ENCODE measurements around the gene CAMK4. TPM values are rescaled to one million over a fixed set of nuclear protein-coding genes. Genes with fewer than 3 reads are reported as not detected.

The CAMK4 gene
- total RNA-seq, 1 donor from 2014 or later, result 5.0 TPM

GRCh38 chr5:111294551-111294950 is 70.4 kb downstream of the CAMK4 start:
- Histone ChIP-seq H3K27me3 (no peaks in the 10 kb centered on the region), H4K20me1 (ENCODE audit: low read depth) (no peaks in the 10 kb centered on the region), H3K79me2 (ENCODE audit: low read depth) (no peaks in the 10 kb centered on the region), H3K4me3 (no peak overlapping the region), H3K27ac (no peak overlapping the region), H3F3A (ENCODE audit: low read depth) (peaks cover 5% of the 10 kb centered on the region), H2AFZ (replicated peaks) (no peak overlapping the region), H3K4me1 (peaks cover 3% of the 10 kb centered on the region), H3K9me3 (ENCODE audit: low read depth) (no peaks in the 10 kb centered on the region), H3K36me3 (no peaks in the 10 kb centered on the region), H3K4me2 (no peak overlapping the region), H3K9ac (no peak overlapping the region)
- Mint-ChIP-seq H3K4me3 (no peak overlapping the region), H3K9me3 (peaks cover 6% of the 10 kb centered on the region), H3K27ac (no peak overlapping the region), H3K4me1 (no peaks in the 10 kb centered on the region), H3K27me3 (ENCODE audit: insufficient read depth, low read depth) (no peaks in the 10 kb centered on the region), H3K36me3 (peaks cover 7% of the 10 kb centered on the region)
- no peak for DNase-seq (ENCODE audit: low spot score)
- TF ChIP-seq EZH2phosphoT487 (IDR thresholded peaks at IDR 0.05) (no peak), EZH2 (IDR thresholded peaks at IDR 0.05) (no peak), CTCF (IDR thresholded peaks at IDR 0.05) (no peak)

GRCh38 chr5:111295649-111296048 is 71.5 kb downstream of the CAMK4 start:
- Histone ChIP-seq H3F3A (ENCODE audit: low read depth) (peaks cover 5% of the 10 kb centered on the region), H3K79me2 (ENCODE audit: low read depth) (no peaks in the 10 kb centered on the region), H3K9me3 (ENCODE audit: low read depth) (no peaks in the 10 kb centered on the region), H3K4me1 (peaks cover 3% of the 10 kb centered on the region), H3K4me3 (no peak overlapping the region), H3K36me3 (no peaks in the 10 kb centered on the region), H3K27me3 (no peaks in the 10 kb centered on the region), H3K9ac (no peak overlapping the region), H3K27ac (no peak overlapping the region), H2AFZ (replicated peaks) (no peak overlapping the region), H4K20me1 (ENCODE audit: low read depth) (no peaks in the 10 kb centered on the region), H3K4me2 (no peak overlapping the region)
- Mint-ChIP-seq H3K4me1 (no peaks in the 10 kb centered on the region), H3K36me3 (peaks cover 7% of the 10 kb centered on the region), H3K27me3 (ENCODE audit: insufficient read depth, low read depth) (no peaks in the 10 kb centered on the region), H3K4me3 (no peak overlapping the region), H3K27ac (no peak overlapping the region), H3K9me3 (peaks cover 11% of the 10 kb centered on the region)
- TF ChIP-seq EZH2 (IDR thresholded peaks at IDR 0.05), result no peak
- TF ChIP-seq EZH2phosphoT487 (IDR thresholded peaks at IDR 0.05), result no peak
- no peak for TF ChIP-seq CTCF (IDR thresholded peaks at IDR 0.05)
- DNase-seq (ENCODE audit: low spot score), result no peak

- H3K27me3 ChIP-seq, result no peaks in the 10 kb centered on the region
- no peaks in the 10 kb centered on the region for H3K79me2 ChIP-seq (ENCODE audit: low read depth)
- Mint-ChIP-seq H3K9me3 (peaks cover 13% of the 10 kb centered on the region), H3K36me3 (peaks cover 7% of the 10 kb centered on the region), H3K27me3 (ENCODE audit: insufficient read depth, low read depth) (no peaks in the 10 kb centered on the region), H3K27ac (no peak overlapping the region), H3K4me1 (no peaks in the 10 kb centered on the region), H3K4me3 (no peak overlapping the region)
- TF ChIP-seq EZH2phosphoT487 (IDR thresholded peaks at IDR 0.05) (no peak), CTCF (IDR thresholded peaks at IDR 0.05) (no peak), EZH2 (IDR thresholded peaks at IDR 0.05) (no peak)
- no peaks in the 10 kb centered on the region for H4K20me1 ChIP-seq (ENCODE audit: low read depth)
- H3K9ac ChIP-seq, result no peak overlapping the region
- no peak overlapping the region for H2AFZ ChIP-seq (replicated peaks)
- no peaks in the 10 kb centered on the region for H3K9me3 ChIP-seq (ENCODE audit: low read depth)
- peaks cover 5% of the 10 kb centered on the region for H3F3A ChIP-seq (ENCODE audit: low read depth)
- H3K4me3 ChIP-seq, result no peak overlapping the region
- no peak overlapping the region for H3K27ac ChIP-seq
- DNase-seq (ENCODE audit: low spot score), result no peak
- H3K4me2 ChIP-seq, result no peak overlapping the region
- no peaks in the 10 kb centered on the region for H3K36me3 ChIP-seq
- peaks cover 3% of the 10 kb centered on the region for H3K4me1 ChIP-seq
Measured at GRCh38 chr5:111296570-111296969, 72.4 kb downstream of the CAMK4 start.
